Upper lobe of right lung (tissue), 1 donor: ENCODE data around the gene INSRR. TPM values are rescaled to one million over a fixed set of nuclear protein-coding genes. Genes with fewer than 3 reads are reported as not detected.

Source experiments
- ATAC-seq: fragments of 200-7000 bp; cut with Tn5 transposase; one replicate; pipeline ENCODE4 v1.9.1; 2020; ENCODE audit warnings: mild to moderate bottlenecking, moderate library complexity
- DNase-seq: peaks from one replicate; pipeline ENCODE4 v3.0.0-alpha.2; 2020
- H3K27ac ChIP-seq: fragments of 200-600 bp; one replicate; pipeline ENCODE4 v1.8.0; 2022
- H3K27me3 ChIP-seq: fragments of 200-600 bp; one replicate; pipeline ENCODE4 v1.8.0; 2022; ENCODE audit warnings: mild to moderate bottlenecking
- H3K36me3 ChIP-seq: fragments of 200-600 bp; one replicate; pipeline ENCODE4 v1.8.0; 2022
- H3K4me1 ChIP-seq: fragments of 200-600 bp; one replicate; pipeline ENCODE4 v1.8.0; 2022
- H3K4me3 ChIP-seq: fragments of 200-600 bp; one replicate; pipeline ENCODE4 v1.8.0; 2022; ENCODE audit warnings: mild to moderate bottlenecking
- H3K9me3 ChIP-seq: fragments of 200-600 bp; one replicate; pipeline ENCODE4 v1.8.0; 2022
- CTCF ChIP-seq: fragments of 200-600 bp; IDR thresholded peaks from one replicate; pipeline ENCODE4 v1.8.0; 2022; ENCODE audit warnings: antibody characterized with exemption
- intact Hi-C: fragments of 100-400 bp; cut with DNase I; formaldehyde crosslinking; loops from one replicate; pipeline ENCODE4 v1.11.0; 2022
- total RNA-seq: library from RNA; stranded (reverse); fragmentation: NEBNext Ultra II Directional; extraction: Animal tissue kit (Norgen Biotek cat#: 25700); gene quantifications from one replicate; pipeline ENCODE4 v1.2.1, GENCODE V29; 2021
- donor health status: DM: no; HTN: yes; CAD: no; lungs with severe emphysema.

INSRR gene
- total RNA-seq, 1 donor from 2014 or later, result not detected

- ATAC-seq, result no peak
- H3K4me1 ChIP-seq, result peaks cover 26% of the 10 kb centered on the region
- no peak overlapping the region for H3K4me3 ChIP-seq
- TF ChIP-seq CTCF, result no peak
- DNase-seq, result no peak
- H3K36me3 ChIP-seq, result no peaks in the 10 kb centered on the region
- peaks cover 73% of the 10 kb centered on the region for H3K27me3 ChIP-seq
- intact Hi-C loops, result no loop called here
- H3K27ac ChIP-seq, result no peak overlapping the region
- H3K9me3 ChIP-seq, result no peaks in the 10 kb centered on the region
These were observed 4.2 kb upstream of the INSRR start for GRCh38 chr1:156862997-156863599.

- peaks cover 26% of the 10 kb centered on the region for H3K4me1 ChIP-seq
- no peaks in the 10 kb centered on the region for H3K9me3 ChIP-seq
- ATAC-seq (no peak), DNase-seq (no peak)
- TF ChIP-seq CTCF, result no peak
- H3K4me3 ChIP-seq, result no peak overlapping the region
- intact Hi-C loops, result no loop called here
- H3K27ac ChIP-seq, result no peak overlapping the region
- peaks cover 78% of the 10 kb centered on the region for H3K27me3 ChIP-seq
- no peaks in the 10 kb centered on the region for H3K36me3 ChIP-seq
These were observed 3.7 kb upstream of the INSRR start for GRCh38 chr1:156862584-156862983.

GRCh38 chr1:156860628-156861423 is 1.9 kb upstream of the INSRR start, which contains the start of gene NTRK1:
TSS of gene NTRK1 (plus strand) at chr1:156860865. CDS start at chr1:156860935, 70 bp downstream.
- ATAC-seq (peak; percentile 21), DNase-seq (no peak)
- TF ChIP-seq CTCF, result no peak
- Histone ChIP-seq H3K27ac (no peak within 1 kb of the TSS), H3K4me3 (peak within 1 kb of the TSS; percentile 30), H3K27me3 (peaks cover 81% of the 10 kb centered on the region), H3K4me1 (peaks cover 26% of the 10 kb centered on the region), H3K36me3 (no peaks in the 10 kb centered on the region), H3K9me3 (no peaks in the 10 kb centered on the region)
- intact Hi-C loops, result no loop called here

- DNase-seq, result no peak
- H3K4me3 ChIP-seq, result peak overlapping the region; percentile 30
- peaks cover 26% of the 10 kb centered on the region for H3K4me1 ChIP-seq
- H3K9me3 ChIP-seq, result no peaks in the 10 kb centered on the region
- TF ChIP-seq CTCF, result peak; percentile 75
- intact Hi-C loops, result no loop called here
- no peaks in the 10 kb centered on the region for H3K36me3 ChIP-seq
- peaks cover 74% of the 10 kb centered on the region for H3K27me3 ChIP-seq
- no peak overlapping the region for H3K27ac ChIP-seq
- ATAC-seq, result peak; percentile 56
These were observed 1.3 kb upstream of the INSRR start for GRCh38 chr1:156860113-156860627.

- intact Hi-C loops, result no loop called here
- Histone ChIP-seq H3K4me1 (peaks cover 26% of the 10 kb centered on the region), H3K36me3 (no peaks in the 10 kb centered on the region), H3K9me3 (no peaks in the 10 kb centered on the region), H3K4me3 (peak overlapping the region; percentile 30), H3K27ac (no peak overlapping the region), H3K27me3 (peaks cover 69% of the 10 kb centered on the region)
- peak; percentile 4 for ATAC-seq
- TF ChIP-seq CTCF, result no peak
- DNase-seq, result no peak
These were observed 701 bp upstream of the INSRR start for GRCh38 chr1:156859523-156860112.
